Measurements from ENCODE around the gene AHNAK2.
"Not testable (repeated sequence)": the region's sequence is repeated elsewhere in the genome, so short reads cannot be mapped to it uniquely, and the experiment has no call there.

AHNAK2 gene

GRCh38 chr14:104971447-104972240, 6.5 kb downstream of the AHNAK2 start:
- DNase-seq, result no peak

GRCh38 chr14:104970231-104971068, 7.7 kb downstream of the AHNAK2 start:
- DNase-seq, result peak; percentile 50 to 75

DNA sequence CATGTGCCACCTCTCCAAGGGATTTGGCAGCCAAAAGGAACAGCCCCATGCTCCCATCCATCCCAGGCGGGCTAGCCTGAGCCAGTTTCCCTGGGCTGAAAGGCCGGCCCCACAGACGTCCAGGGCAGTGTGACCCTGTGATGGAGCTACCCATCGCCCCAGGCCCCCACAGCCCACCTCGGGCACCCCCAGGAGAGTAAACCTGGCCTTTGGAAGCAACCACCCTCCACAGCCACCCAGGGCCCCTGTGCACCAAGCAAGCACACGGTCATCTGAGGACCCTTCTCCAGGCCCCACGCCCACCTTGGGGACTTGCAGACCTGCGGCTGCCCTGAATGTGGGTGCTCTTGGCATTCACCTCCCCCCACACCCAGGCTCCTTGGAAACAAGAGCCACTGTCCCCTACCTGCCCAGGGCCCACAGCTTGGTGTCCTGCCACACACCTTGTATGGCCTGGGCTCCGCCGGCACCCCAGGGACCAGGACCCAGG, 8.4 kb downstream of the AHNAK2 start:
- no peak for DNase-seq

GRCh38 chr14:104968541-104969401, 9.4 kb downstream of the AHNAK2 start:
- DNase-seq, result peak in 1 of 2 experiments; percentile 39

- peak in 1 of 2 experiments; percentile 42 for DNase-seq
Observed at GRCh38 chr14:104968153-104968527, 10.0 kb downstream of the AHNAK2 start.

DNA sequence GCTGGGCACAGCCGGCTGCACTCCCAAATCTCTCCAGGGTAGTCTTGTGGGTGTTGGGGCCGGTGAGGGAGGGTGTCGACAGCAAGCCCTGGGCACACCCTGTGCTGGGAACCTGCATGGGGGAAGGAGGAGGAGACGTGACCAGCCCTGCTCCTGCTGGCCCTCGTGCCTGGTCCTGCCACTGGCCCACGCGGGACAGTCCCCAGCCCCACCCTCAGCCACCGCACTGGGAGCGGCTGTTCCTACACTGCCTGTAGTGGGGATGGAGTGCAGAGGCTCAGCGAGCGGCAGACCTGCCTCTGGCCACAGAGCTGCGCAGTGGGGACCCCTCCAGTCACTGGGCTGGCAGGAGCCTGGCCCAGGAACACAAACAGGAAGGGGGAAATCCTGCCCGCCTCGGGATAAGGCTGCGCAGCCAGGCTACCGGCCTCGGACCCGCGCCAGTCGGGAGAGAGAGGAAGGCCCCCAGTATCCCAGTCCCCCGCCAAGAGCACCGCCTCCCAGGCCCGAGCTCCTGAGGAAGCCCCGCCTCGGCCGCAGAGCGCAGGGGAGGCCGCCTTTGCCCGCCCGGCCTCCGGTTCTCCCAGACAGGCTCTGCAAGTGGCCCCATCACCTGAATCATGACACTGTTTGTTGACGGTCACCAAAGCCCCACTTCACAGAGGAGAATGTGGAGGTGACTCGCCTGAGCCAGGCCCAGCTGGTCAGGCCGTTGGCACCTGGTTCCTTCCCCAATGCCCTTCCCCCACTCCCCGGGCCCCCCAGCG, 10.6 kb downstream of the AHNAK2 start:
- DNase-seq, result no peak

DNA sequence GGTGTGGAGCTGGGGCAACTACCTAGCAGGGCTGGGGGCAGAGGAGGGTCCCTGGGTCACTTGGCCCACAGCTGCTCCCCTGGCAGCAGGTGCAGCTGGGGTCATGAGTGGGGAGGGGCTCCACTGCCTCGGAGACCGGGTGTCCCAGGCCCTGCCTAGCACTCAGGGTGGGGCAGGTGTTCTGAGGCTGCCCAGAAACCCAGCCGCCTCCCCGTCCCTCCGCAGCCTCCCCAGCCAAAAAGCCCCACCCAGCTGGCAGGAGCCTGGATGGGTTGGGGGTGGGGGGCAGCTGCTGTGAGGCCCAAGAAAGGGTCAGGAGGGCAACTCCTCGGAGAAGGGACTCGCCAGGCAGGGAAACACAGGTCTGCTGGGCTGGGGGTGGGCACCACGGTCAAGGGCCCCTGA, 11.2 kb downstream of the AHNAK2 start:
- no peak for DNase-seq

DNA sequence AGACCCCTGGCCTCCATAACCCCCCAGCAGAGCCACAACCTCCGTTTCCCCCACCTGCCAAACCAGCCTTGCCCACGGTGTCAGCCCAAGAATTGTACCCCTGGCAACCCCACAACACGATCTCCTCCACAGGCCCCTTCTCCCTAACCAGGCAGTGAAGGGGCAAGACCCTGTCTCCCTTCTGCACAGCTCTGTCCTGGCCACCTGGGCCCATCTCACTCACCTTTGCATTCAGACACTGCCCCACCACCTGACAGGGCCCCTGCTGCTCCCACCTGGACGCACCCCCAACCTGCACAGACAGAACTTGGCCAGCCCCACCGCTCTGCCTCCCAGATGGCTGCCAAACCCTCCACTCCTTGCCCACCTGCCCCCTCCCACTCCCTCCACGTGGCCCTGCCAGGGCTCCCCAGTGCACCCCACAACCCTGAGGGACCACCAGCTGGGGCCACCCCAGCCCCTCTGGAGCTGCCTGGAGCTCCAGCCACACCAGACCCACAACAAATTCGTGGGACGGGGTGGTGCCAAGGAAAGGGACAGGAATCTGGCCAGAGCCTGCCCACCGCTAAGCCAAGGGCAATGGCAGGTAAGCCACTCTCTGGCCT, 11.8 kb downstream of the AHNAK2 start:
- DNase-seq, result no peak

- DNase-seq, result no peak
Observed at GRCh38 chr14:104965561-104966231, 12.5 kb downstream of the AHNAK2 start.

DNA sequence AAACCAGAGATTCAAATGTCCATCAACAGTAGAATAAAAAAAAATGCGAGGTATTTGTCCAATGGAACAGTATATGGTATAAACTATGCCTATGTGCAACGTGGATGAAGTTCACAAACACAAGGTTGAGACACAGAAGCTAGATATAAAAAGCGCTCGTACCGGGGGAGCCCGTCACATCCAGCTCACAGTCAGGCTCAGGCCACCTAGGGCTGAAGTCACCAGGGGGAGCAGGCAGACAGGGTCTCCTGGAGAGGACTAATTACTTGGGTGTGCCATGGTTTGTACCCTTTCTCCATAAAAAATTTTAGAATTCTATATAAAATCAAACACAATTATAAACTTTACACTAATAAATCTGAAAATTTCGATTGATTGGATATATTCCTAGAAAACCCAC, 13.6 kb downstream of the AHNAK2 start:
- DNase-seq, result no peak

DNA sequence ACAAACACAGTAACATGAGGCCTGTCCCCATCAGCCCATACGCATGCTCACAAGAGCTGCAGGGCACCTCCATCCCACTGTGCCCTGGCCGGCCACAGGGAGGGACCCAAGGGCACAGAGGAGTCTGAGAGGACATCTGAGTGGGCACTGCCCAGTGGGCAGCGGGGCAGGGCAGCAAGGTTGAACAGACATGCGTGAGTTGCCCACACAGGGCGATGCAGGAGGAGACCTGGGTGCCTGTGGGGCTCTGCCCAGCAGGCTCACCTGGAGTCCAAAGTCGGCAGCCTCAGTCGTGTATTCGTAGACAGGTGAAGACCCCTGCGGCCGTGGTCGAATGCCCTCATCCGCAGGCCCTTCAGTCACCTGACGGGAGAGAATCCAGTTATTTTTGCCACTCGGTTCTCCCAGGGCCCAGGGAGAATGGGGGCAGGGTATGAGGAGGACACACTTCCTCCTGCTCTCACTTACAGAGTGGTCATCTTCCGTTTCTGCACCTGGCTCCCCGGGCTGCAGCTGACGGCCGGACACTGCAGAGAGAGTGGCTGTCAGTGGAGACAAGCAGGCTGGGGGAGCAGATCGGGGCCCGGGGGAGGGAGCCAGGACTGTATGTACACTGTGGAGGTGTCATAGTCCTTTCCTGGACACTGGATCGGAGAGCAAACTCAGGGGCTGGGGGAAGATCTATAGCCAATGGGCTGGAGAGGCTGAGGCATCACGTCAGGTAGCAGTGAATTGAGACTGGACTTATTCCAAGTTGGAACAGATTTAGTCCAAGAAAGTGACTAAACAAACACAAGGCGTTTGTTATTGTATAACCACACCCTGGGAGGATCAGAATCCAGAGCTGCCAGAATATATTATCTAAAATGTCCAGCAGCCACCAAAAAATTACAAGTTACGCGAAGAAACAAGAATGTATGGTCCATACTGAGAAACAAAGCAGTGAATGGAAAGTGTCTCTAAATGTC, 20.7 kb downstream of the AHNAK2 start:
- DNase-seq, result no peak

GRCh38 chr14:104956290-104956890, 21.8 kb downstream of the AHNAK2 start:
- DNase-seq, result no peak

- no peak for DNase-seq
Observed at GRCh38 chr14:104955396-104955770, 22.8 kb downstream of the AHNAK2 start.

- no peak for DNase-seq
Observed at GRCh38 chr14:104954746-104955395, 23.3 kb downstream of the AHNAK2 start.

DNA sequence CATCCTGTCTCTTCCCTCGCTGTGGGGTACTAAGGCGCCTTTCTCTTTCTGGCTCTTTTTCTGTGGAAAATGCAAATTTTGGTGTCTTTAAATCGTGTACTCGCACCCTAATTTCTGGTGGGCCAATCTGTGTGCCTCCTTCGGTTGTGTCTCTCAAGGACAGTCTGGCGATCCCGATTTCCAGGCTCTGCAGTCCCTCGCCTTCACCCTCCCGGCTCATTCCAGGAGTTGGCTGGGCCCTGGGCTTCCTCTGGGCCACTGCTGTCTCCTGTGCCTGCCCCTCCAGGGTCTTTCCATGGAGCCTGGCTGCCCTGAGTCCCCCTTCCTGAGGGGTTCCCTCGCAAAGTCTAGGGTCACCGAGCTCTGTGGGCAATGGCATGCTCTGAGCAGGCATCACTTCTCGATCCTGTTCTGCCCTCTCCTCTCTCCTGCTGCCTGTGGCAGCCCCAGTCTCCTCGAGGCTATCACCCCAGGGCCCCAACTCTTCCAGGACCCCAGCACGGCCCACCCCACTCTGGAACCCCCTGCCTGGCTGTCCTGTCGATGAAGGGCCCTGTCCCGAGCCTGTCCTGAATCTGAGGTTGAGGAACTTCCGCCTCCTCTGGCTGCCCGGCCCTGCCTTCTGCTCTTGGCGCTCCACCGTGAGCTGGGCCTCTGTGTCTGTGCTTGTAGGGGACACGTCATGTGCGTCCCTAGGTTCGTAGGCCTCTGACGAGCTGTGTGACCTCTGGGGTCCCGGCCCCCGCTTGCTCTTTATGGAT, 24.1 kb downstream of the AHNAK2 start:
- DNase-seq, result no peak

DNA sequence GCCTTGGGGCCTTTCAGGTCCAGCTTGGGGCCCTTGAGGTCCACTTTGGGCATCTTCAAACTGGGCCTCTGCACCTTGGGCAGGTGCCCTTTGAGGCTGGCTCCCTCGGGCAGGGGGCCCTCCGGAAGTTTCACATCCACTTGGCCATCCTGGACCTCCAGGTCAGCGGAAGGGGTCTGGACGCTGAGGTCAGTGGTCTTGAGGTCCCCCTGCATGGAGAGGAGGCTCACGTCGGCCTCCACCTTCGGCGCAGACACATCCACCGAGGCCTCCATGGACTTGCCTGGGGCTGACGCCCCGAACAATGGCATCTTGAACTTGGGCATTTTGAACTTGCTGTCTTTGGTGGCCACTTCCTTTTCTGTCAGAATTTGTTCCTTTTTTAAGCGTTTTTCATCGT, 25.1 kb downstream of the AHNAK2 start:
- no peak for DNase-seq

- not testable (repeated sequence) for DNase-seq
Observed at GRCh38 chr14:104951863-104952657, 26.1 kb downstream of the AHNAK2 start.

All from SW 1271 (cell line).